ENCODE measurements around the gene ASTN2.

The ASTN2 gene

DNA sequence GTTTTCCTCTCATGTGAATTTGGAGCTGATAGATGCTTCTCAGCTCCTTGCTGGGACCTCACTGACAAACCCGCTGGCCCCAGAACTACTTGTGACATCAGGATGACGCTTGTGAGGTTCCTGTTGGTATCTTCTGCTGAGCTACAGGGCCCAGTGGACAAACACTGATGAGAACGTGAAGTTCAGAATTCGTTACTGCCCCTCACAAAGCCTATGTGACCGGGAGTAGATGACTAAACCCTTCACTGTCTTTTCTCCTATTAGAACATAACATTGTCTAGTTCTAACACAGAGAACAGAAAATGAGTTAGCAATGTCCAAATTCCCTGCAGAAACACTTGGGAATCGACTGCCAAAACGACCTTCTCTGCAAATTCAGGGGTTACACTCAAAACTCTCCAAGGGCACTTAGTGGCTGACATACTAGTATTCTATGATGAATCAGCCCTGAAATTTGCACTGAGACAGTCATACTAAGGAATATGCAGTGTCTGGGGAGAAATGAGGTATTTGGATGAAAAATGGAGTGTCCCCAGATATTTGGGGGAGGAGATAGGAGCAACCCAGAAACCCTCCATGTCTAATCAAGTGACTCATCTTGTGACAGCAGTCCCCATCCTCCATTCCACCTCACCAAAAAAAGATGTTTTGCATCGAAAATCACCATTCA is 871.0 kb downstream of the ASTN2 start:
- no peak for DNase-seq

DNA sequence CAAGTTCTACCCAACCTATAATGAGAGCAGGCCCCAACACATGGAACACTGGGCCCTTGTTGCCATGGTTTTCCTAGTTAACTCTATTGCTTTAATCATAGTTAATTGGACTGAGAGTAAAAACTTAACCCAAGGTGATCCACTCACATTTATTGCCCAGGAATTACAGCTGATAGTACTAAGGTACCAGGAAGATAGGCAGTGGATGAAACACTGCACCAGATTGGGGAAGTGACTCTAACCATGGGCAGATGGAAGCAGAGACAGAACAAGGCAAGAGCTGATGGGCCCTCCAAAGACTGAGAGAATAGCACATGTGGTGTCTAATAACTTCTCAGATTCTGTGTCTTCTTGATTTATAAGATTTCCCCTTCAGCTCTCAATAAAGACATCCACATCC is 873.5 kb downstream of the ASTN2 start:
- DNase-seq = no peak

GRCh38 chr9:116539549-116539948 is 875.3 kb downstream of the ASTN2 start:
- no peak for DNase-seq

- no peak for DNase-seq
Measured at GRCh38 chr9:116525611-116526010, 889.2 kb downstream of the ASTN2 start.

- no peak for DNase-seq
Measured at GRCh38 chr9:116524778-116525470, 889.9 kb downstream of the ASTN2 start.

DNA sequence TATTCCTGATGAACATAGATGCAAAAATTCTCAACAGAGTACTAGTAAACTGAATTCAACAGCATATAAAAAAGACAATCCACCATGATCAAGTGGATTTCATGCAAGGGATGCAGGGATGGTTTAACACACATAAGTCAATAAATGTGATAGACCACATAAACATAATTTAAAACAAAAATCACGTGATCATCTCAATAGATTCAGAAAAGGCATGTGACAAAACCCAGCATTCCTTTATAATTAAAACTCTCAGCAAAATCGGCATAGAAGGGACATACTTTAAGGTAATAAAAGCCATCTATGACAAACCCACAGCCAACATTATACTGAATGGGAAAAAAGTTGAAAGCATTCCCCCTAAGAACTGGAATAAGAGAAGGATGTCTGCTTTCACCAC is 894.6 kb downstream of the ASTN2 start:
- no peak for DNase-seq

- no peak for DNase-seq
Measured at GRCh38 chr9:116516456-116516855, 898.4 kb downstream of the ASTN2 start.

- no peak for DNase-seq
Measured at GRCh38 chr9:116515541-116515940, 899.3 kb downstream of the ASTN2 start.

DNA sequence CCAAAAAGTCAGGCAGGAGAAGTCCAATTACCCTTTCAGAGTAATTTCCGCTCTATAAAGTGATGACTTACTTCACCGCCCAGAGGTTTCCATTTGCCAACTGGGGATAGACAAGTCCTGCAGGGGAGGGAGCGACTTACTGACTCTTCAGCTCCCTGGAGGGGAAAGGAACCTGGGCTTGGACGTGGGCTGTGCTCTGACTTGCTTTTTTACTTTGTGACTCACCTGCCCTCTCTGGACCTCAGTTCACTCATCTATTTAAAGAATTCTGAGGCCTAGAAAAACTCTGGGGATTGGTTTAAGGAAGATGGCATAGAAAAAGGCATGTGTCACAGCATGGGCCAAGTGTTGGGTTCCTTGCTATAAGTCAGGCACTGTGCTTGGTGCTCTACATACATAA is 908.2 kb downstream of the ASTN2 start:
- DNase-seq = no peak

DNA sequence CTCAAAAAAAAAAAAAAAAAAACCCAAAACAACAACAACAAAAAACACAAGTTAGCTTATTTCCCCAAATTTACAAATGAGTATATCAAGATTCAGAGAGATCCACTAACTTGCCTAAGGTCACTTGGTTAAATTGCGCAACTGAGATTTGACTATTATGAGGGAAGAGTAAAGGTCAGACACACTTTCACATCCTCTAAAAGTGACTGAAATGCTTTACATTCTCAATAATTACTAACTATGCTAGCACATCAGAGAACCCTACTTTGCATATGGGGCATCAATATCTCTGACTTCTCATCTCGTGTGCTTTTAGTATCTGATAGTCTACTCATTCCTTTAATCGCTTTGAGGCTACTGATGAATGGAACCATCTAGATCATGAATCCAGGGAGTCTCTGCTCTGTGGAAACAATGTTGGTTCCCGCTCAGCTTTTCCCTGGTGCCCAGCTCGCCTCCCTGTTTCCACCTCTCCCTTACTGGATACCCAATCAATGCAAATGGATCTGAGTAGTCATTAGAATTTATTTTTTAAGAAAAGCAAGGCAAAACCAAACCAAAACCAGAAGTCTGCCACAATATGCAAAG is 909.9 kb downstream of the ASTN2 start:
- no peak for DNase-seq

GRCh38 chr9:116504081-116504480 is 910.8 kb downstream of the ASTN2 start:
- no peak for DNase-seq

- no peak for DNase-seq
Measured at GRCh38 chr9:116502746-116503145, 912.1 kb downstream of the ASTN2 start.

DNA sequence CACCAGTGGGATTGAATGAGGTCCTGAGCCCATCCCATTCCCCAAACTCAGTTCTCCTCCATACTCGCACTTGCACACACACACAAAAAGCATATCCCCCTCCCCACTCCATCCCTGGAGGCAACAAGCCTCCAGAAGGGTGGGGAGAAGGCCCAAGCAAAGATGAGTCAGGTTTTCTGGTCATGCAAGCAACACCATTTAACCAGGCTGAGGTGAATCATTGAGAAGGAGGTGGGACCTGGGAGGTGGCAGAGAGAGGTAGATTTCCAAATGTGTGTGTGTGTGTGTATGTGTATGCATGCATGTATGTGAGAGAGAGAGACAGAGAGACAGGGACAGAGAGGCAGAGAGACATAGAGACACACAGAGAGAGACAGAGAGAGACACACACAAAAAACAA is 913.0 kb downstream of the ASTN2 start:
- no peak for DNase-seq

GRCh38 chr9:116499986-116500871 is 914.6 kb downstream of the ASTN2 start:
- DNase-seq = no peak

DNA sequence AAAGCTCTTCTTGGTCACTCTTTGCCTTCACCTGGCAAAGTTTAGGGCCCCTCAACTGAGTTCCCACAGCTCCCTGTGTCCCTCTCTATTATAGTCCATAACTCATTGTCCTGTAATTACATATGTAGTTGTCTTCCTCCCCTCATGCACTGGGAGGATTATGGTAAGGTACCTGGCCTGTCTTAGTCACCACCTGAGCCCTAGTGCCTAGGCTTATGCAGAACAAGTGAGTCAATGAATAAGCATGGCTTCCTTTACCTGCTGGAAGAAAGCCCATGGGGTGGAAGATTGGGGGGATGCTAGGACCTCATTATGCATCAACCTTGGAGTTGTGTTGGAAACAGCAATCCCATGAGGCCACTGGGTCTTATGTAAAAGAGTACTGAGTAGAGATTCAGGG is 915.4 kb downstream of the ASTN2 start:
- no peak for DNase-seq

DNA sequence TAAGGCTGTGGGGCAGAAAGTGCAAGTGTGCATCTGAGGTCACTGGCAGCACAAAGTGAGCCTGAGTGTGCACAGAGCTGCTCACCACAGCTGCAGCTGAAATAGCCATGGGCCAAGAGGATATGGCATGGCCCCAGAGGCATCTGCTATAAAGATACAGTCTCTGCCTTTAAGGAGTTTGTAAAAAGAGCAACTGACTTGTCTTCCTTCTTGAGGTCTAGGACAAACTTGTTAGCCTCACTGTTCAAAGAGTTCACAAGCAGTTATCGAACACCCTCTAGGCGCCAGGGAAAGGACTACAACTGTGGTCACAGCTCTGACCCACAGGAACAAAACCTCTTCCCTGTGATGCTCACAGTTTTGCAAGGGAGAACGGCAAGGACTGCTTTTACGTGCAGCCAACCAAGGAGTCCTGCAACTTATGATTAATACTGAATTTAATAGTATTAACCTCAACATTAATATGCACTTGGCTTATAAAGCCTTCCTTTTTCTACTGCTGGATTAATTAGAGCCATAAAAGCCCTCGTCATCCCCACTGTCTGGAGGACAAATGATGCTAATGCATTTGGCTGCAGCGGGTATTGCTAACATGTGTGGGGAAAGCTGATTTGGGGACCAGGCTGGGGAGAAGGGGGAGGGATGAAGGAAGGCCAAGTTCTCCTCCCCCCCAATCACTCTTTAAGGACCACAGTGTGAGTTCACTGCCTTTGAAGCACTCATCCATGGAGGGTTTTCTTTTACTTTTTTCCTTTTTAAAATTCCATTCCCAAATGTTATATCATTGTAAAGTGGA is 917.6 kb downstream of the ASTN2 start:
- DNase-seq = no peak

DNA sequence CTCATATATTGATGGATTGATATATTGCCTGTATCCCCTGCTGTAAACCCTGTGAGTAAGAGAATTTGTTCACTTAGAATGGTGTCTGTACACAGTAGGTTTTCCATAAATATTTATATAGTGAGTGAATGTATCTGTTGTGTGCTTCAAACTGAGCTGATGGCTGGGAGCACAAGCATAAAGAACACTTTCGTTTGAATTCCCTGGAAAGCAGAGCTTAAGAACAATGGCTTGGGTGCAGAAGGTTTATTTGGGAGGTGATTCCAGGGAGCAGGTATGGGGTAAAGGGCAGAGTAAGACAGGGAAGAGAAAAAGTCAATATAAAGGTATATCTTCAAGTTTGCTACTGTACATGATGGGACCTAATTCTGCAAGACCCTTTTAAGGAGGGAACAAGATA is 918.7 kb downstream of the ASTN2 start:
- DNase-seq = no peak

DNA sequence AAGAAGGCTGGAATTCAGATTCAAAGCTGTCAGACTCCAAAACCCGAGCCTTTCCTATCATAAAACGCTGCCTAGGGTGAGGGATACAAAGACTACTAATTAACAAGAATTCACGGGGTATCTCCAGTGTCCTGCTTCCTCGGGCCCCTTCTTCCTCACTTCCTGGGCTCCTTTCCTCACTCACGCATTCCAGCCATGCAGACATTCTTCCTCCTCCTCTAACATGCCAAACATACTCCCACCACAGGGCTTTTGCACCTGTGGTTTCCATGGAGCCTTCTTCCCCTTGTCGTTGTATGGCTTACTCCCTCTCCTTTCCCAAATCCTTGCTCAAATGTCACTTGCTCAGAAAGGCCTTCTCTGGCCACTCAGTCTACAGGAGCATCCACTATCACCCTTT is 919.1 kb downstream of the ASTN2 start:
- DNase-seq = no peak

DNA sequence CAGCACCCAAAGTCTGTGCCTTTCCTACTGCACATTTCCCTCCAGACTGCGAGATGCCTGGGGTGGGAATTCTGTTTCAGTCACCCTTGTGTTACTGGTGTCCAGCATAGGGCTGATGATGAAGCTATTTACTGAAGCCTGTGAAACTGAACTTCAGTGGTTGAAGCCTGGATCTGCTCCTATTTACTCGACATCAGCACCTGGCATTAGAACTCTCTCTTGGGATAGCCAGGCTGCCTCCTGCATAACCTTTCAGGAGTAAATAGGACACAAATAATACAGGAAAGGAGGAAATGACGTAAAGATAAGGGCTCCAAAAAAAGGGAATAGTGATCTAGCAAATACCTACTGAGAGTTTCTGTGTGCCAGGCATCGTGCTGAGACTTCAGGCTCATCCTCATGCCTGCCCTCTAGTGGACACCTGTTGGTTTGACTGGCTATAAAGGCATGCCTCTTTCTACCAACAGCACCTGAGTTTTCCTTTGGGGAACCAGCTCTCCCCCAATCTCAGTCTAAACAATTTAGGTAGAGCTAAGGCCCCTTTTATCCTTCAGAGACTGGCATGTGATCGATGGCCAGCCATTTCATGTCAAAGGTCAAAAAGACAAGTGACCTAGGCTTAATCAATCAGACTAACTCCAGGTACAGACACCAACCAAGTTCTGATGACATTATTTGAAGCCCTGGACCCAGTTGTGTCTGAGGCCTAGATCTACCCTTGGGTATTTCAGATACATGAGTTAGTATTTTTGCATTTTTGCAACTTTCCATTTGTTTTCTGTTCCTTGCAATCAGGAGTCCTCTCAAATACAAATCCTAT is 919.8 kb downstream of the ASTN2 start:
- no peak for DNase-seq

DNA sequence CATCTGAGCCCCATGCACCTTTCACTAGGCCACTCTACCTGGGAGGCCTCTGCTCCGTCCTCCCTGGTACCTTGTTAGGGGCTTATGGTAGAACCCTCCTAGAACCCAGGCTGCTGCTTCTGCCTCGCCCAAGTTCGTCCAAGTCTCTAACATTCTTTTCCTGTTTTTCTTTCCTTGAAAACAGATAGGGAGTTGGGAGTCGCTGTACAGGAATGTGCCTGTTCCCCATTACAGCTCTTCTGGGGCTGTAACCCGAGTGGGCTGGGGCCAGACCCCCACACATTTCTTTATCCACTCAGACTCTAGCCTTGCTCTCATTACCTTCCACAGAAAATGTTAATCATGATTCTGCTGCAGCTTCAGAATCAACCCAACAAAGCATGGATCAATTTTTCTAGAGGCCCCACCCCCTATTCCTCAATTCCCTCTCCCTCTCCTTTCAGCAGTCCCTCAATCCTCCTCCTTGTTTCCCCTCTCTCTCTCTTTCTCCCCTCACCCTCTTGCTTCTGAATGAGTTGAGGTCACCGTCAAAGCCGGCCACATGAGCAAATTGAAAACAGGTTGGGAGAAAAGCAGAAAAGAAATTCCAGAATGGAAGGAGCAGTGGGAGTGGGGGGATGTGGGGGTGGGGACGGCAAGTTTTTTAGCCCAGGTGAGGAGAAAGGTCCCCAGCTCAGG is 921.5 kb downstream of the ASTN2 start:
- DNase-seq = no peak

- DNase-seq = no peak
Measured at GRCh38 chr9:116491659-116492058, 923.2 kb downstream of the ASTN2 start.
